ENCODE results near the gene DDX39B.

DNA sequence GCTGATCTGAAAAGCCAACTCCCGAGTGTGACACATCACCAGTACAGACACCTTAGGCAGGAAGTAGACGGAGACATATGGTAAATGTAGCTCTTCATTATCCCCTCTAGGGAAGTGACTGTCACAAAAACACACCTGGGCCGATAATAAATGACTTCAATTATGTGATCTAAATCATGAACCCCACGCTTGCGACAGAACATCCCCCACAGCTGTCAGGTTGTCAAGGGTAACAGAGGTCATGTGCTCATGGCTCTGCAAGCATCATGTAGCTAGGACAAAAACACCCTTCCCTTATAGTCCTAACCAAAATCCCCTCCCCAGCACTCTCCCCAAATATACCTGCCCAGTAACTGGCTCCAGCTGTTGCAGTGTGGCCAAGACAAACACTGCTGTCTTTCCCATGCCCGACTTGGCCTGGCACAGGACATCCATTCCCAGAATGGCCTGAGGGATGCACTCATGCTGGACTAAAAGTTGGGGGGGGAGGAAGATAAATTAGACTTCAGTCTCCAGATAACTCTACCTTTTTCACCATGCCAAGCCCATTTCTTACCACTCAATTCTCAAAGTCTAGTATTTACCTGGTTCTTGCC is 2.9 kb downstream of the DDX39B start:
- TF ChIP-seq EZH2 (IDR thresholded peaks at IDR 0.05; ENCODE audit: insufficient read depth, low read length) = no peak
- TF ChIP-seq, protein P1, sequence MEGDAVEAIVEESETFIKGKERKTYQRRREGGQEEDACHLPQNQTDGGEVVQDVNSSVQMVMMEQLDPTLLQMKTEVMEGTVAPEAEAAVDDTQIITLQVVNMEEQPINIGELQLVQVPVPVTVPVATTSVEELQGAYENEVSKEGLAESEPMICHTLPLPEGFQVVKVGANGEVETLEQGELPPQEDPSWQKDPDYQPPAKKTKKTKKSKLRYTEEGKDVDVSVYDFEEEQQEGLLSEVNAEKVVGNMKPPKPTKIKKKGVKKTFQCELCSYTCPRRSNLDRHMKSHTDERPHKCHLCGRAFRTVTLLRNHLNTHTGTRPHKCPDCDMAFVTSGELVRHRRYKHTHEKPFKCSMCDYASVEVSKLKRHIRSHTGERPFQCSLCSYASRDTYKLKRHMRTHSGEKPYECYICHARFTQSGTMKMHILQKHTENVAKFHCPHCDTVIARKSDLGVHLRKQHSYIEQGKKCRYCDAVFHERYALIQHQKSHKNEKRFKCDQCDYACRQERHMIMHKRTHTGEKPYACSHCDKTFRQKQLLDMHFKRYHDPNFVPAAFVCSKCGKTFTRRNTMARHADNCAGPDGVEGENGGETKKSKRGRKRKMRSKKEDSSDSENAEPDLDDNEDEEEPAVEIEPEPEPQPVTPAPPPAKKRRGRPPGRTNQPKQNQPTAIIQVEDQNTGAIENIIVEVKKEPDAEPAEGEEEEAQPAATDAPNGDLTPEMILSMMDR (IDR thresholded peaks at IDR 0.05; ENCODE audit: insufficient read depth, low read depth, low read length) = no peak

Measured in astrocyte (in vitro differentiated cells and primary cell).